Bronchial epithelial cell (primary cell): ENCODE results near the gene TCL1A. TPM values are rescaled to one million over a fixed set of nuclear protein-coding genes. Genes with fewer than 3 reads are reported as not detected.
"Not testable (repeated sequence)": the region's sequence is repeated elsewhere in the genome, so short reads cannot be mapped to it uniquely, and the experiment has no call there.

Experiments
- DNase-seq: peaks from one replicate; pipeline ENCODE4 v3.0.0-alpha.2; 2010; ENCODE audit warnings: low read depth
- FAIRE-seq: peaks from 2 replicates; lab custom pipeline; 2011; peaks lifted over from hg19 to GRCh38; lab: Jason Lieb, UNC
- H3K27me3 ChIP-seq: 2 replicates; pipeline ENCODE4 v1.5.1; 2011; ENCODE audit warnings: low read length; ENCODE audit not compliant: control insufficient read depth, insufficient read depth
- H3K36me3 ChIP-seq: 2 replicates; pipeline ENCODE4 v1.5.1; 2011; ENCODE audit warnings: low read length; ENCODE audit not compliant: control insufficient read depth, insufficient read depth
- H3K4me3 ChIP-seq: 2 replicates; pipeline ENCODE4 v1.5.1; 2011; ENCODE audit warnings: mild to moderate bottlenecking, low read depth, low read length, control low read depth
- total RNA-seq: library from RNA; depleted of rRNA; stranded (reverse); fragments of >200 nt; gene quantifications from 2 replicates; pipeline ENCODE4 v1.2.1, GENCODE V29; 2014
- TF ChIP-seq, protein P1 (sequence below): IDR thresholded peaks from 2 replicates; pipeline ENCODE4 v1.5.1; 2011; ENCODE audit warnings: mild to moderate bottlenecking, moderate library complexity, low read length, control low read depth, inconsistent platforms; ENCODE audit not compliant: insufficient read depth, severe bottlenecking

The TCL1A gene, protein sequence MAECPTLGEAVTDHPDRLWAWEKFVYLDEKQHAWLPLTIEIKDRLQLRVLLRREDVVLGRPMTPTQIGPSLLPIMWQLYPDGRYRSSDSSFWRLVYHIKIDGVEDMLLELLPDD
- total RNA-seq, result not detected in 2 replicates

DNA sequence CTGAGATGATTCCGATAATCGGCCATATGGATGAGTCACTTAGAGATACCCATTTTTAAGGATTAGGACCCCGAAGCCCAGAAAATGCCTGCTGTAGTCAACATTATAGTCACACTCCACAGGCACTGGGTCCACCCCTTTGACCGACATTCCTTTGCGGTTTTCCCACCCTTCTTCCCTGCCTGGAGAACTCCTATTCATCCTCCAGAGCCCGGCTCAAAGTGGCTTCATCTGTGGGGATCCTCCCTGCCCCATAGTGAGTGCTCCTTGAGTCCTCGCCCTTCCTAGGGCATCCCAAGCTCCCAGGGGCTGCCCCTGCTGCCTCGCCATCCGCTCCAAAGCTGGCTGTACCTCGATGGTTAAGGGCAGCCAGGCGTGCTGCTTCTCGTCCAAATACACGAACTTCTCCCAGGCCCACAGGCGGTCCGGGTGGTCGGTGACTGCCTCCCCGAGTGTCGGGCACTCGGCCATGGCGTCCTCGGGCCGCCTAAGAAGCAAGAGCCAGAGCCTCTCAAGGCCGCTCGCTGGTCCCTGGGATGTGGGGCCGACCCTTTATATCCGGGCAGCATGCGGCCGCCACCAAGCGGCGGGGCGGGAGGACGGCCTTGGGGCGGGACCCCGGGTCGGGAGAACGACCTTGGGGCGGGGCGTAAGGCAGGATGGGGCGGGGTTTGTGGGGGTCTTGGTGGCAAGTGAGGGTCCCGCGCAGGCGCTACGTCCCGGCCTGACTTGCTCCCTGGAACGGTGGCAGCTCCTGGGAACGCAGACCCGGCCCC is at the start of gene TCL1A:
Gene TCL1A, minus strand, starts transcription at position 530 of the 776 bp plus-strand sequence. Its CDS starts 59 bp downstream, at position 471.
- Histone ChIP-seq H3K27me3 (no peaks in the 10 kb centered on the region), H3K4me3 (no peak within 1 kb of the TSS), H3K36me3 (no peaks in the 10 kb centered on the region)
- DNase-seq (no peak), FAIRE-seq (no peak)
- TF ChIP-seq, protein P1, sequence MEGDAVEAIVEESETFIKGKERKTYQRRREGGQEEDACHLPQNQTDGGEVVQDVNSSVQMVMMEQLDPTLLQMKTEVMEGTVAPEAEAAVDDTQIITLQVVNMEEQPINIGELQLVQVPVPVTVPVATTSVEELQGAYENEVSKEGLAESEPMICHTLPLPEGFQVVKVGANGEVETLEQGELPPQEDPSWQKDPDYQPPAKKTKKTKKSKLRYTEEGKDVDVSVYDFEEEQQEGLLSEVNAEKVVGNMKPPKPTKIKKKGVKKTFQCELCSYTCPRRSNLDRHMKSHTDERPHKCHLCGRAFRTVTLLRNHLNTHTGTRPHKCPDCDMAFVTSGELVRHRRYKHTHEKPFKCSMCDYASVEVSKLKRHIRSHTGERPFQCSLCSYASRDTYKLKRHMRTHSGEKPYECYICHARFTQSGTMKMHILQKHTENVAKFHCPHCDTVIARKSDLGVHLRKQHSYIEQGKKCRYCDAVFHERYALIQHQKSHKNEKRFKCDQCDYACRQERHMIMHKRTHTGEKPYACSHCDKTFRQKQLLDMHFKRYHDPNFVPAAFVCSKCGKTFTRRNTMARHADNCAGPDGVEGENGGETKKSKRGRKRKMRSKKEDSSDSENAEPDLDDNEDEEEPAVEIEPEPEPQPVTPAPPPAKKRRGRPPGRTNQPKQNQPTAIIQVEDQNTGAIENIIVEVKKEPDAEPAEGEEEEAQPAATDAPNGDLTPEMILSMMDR, result no peak

DNA sequence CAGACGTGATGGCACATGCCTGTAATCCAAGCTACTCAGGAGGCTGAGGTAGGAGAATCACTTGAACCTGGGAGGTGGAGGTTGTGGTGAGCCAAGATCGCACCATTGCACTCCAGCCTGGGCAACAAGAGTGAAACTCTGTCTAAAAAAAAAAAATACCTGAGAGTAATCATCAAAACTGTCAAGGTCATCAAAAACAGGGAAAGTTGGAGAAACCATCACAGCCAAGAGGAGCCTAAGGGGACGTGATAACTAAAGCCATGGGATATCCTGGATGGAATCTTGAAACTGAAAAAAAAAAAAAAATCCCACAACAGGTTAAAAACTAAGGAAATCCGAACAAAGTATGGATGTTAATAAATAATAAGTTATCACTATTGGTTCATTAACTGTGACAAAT is 49.1 kb upstream of the TCL1A start:
- DNase-seq, H3K27me3 ChIP-seq, FAIRE-seq: not testable (repeated sequence)

DNA sequence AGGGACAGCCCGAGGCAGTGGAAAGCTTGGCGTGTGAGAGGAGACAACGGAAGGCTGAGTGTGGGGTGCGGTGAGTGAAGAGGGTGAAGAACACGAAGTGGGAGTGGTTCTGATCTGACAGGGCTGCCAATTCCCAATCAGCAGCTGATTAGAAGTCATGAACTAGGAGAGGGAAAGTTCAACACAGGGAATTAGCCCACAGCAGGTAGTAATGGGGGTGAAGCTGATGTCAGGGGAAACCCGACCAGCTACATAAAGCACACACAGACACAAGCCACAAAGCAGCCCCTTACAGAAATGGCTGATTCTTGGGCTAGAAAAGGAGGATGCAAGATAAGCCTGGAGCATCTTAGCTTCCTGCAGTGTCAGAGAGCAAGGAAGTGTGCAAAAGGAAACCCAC is 47.5 kb upstream of the TCL1A start:
- TF ChIP-seq, protein P1, result no peak
- Histone ChIP-seq H3K4me3 (no peak overlapping the region), H3K27me3 (no peaks in the 10 kb centered on the region), H3K36me3 (no peaks in the 10 kb centered on the region)
- DNase-seq (no peak), FAIRE-seq (no peak)

More for the DNA sequence above, 49.1 kb upstream of the TCL1A start:
- H3K36me3 ChIP-seq, H3K4me3 ChIP-seq: not testable (repeated sequence)

DNA sequence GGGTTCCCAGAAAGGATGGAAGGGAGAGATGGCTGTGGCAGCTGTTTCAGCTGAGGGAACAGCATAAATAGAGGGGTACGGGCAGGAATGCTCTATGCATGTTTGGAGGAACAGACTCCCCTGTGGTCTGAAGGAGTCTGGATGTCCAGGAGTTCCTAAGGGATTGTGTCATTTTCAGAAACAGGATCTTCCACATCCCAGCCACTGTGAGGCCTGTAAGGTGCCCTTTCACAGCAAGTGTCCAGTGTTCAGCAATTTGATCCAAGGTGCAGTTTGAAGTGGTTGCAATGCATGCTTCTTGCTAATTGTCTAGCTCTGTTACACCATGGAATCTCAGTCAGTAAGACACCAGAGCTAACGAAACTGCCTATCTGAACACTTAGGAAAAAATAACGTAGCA is 46.7 kb upstream of the TCL1A start:
- DNase-seq, result no peak
- no peak overlapping the region for H3K4me3 ChIP-seq
- FAIRE-seq, result no peak

DNA sequence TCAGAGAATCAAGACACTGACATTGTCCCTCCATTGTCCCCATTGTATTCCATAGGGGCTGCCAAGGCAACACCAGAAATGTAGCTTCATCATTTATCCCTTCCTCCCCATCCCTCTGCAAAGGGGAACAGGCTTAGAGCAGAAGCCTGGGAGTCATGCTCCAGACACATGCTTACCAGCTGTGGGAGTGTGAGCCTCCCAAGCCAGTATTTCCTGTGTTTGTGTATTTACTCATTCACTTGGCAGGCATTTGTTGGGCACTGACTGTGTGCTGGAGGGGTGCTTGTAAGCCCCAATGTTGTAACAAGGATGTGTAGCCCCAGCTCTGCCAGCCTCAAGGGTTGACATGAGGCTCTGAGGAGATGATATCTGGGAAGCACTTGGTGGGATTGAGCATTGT is 46.0 kb upstream of the TCL1A start:
- DNase-seq, result peak; percentile 5
- Histone ChIP-seq H3K4me3 (no peak overlapping the region), H3K36me3 (no peaks in the 10 kb centered on the region), H3K27me3 (no peaks in the 10 kb centered on the region)
- FAIRE-seq, result no peak
- TF ChIP-seq, protein P1, result no peak

More for the DNA sequence above, 46.7 kb upstream of the TCL1A start:
- Histone ChIP-seq H3K27me3 (no peaks in the 10 kb centered on the region), H3K36me3 (no peaks in the 10 kb centered on the region)
- TF ChIP-seq, protein P1, result no peak

DNA sequence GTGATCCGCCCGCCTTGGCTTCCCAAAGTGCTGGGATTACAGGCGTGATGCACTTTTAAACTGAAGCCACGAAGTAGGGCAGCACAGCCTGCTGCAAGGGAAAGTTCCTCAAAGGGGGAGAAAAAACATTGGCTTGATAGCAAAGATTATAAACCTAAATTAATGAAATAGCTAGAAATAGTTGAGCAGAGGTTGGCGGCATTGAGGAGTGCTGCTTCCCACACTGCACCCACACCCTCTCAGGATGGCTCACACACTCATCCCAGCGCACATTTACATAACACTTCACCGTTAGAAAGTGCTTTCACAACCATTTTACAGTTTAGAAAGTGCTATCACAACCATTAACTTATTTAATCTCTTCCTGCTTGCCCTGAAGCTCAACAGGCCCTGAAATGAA is 44.4 kb upstream of the TCL1A start:
- TF ChIP-seq, protein P1, result no peak
- Histone ChIP-seq H3K4me3 (no peak overlapping the region), H3K36me3 (no peaks in the 10 kb centered on the region), H3K27me3 (no peaks in the 10 kb centered on the region)
- FAIRE-seq (no peak), DNase-seq (no peak)
